Measurements from ENCODE around the gene RRAGA. TPM values are rescaled to one million over a fixed set of nuclear protein-coding genes. Genes with fewer than 3 reads are reported as not detected.

Gene RRAGA
- 19.4 and 28.0 TPM in 2 replicates for total RNA-seq

GRCh38 chr9:19048966-19049916, at the start of gene RRAGA:
TSS of gene RRAGA (plus strand) at chr9:19049427. CDS start at chr9:19049660, 233 bp downstream.

GRCh38 chr9:19033015-19033414, 16.2 kb upstream of the RRAGA start, which contains the start of gene SAXO1:
TSS of gene SAXO1 (minus strand) at chr9:19033209. CDS start at chr9:19032908, 301 bp downstream.

Other genes starting within 250 kb of the RRAGA start
- gene SAXO1, start 16.2 kb upstream of the RRAGA start, total RNA-seq = not detected in 2 replicates
- 18.5 and 20.7 TPM in 2 replicates for gene HAUS6, start 53.5 kb downstream of the RRAGA start, total RNA-seq
- 157 and 185 TPM in 2 replicates for gene PLIN2, start 78.1 kb downstream of the RRAGA start, total RNA-seq
- gene DENND4C, start 181.3 kb downstream of the RRAGA start, total RNA-seq = 69.4 and 88.2 TPM in 2 replicates